ENCODE results near the gene NOD2. TPM values are rescaled to one million over a fixed set of nuclear protein-coding genes. Genes with fewer than 3 reads are reported as not detected.
A peak's percentile ranks its signal among the peaks of the same experiment; 100 is the strongest.

Gene NOD2
- total RNA-seq, 3 donors from 2014 or later (not counting 1 experiment from before 2014, with no cell fraction given) = 2.8 to 8.6 (median 2.9) TPM

DNA sequence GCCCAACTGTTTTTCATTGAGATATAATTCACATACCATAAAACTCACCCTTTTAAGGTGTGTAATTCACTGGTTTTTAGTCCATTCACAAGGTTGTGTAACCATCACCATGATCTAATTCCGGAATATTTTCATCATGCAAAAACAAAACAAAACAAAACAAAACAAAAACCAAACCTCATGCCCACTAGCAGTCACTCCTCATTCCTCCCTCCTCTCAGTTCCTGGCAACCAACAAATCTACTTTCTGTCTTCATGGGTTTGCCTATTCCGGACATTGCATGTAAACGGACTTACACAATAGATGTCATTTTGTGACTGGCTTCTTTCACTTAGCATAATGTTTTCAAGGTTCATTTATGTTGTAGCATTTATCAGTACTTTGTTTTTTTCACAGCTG, 4.5 kb upstream of the NOD2 start:
- Mint-ChIP-seq H3K4me1 (peaks cover 39% of the 10 kb centered on the region in 2 donors), H3K27ac (no peak overlapping the region), H3K36me3 (no peaks in the 10 kb centered on the region), H3K4me3 (no peak overlapping the region), H3K27me3 (ENCODE audit: low read depth in 2 of 2) (peaks cover 0 to 10% of the 10 kb centered on the region in 2 donors), H3K9me3 (no peaks in the 10 kb centered on the region)
- WGBS (ENCODE audit: insufficient coverage) = 100% methylated on average over 3 of the region's 3 CpGs
- Histone ChIP-seq H3K4me3 (ENCODE audit: low read length) (no peak overlapping the region), H3K36me3 (ENCODE audit: control insufficient read depth, insufficient read depth, low read length) (no peaks in the 10 kb centered on the region), H3K27ac (ENCODE audit: low read length) (no peak overlapping the region), H3K4me1 (ENCODE audit: control insufficient read depth, insufficient read depth, low read length) (peaks cover 50% of the 10 kb centered on the region), H3K27me3 (ENCODE audit: control insufficient read depth, insufficient read depth, low read length) (no peaks in the 10 kb centered on the region), H3K9me3 (ENCODE audit: control insufficient read depth, insufficient read depth, low read length) (no peaks in the 10 kb centered on the region)
- DNase-seq (no peak), ATAC-seq (no peak)
- TF ChIP-seq CTCF (IDR thresholded peaks at IDR 0.05) = no peak
- intact Hi-C loops (cut with micrococcal nuclease) = no loop called here

GRCh38 chr16:50690177-50690576, 3.2 kb upstream of the NOD2 start:
- 100% methylated on average over 2 of the region's 2 CpGs for WGBS (ENCODE audit: insufficient coverage)
- Histone ChIP-seq H3K9me3 (ENCODE audit: control insufficient read depth, insufficient read depth, low read length) (no peaks in the 10 kb centered on the region), H3K4me1 (ENCODE audit: control insufficient read depth, insufficient read depth, low read length) (peaks cover 44% of the 10 kb centered on the region), H3K27ac (ENCODE audit: low read length) (no peak overlapping the region), H3K4me3 (ENCODE audit: low read length) (no peak overlapping the region), H3K36me3 (ENCODE audit: control insufficient read depth, insufficient read depth, low read length) (no peaks in the 10 kb centered on the region), H3K27me3 (ENCODE audit: control insufficient read depth, insufficient read depth, low read length) (no peaks in the 10 kb centered on the region)
- H3K27ac Mint-ChIP-seq = no peak overlapping the region
- no peaks in the 10 kb centered on the region for H3K9me3 Mint-ChIP-seq
- peaks cover 32 to 37% of the 10 kb centered on the region in 2 donors for H3K4me1 Mint-ChIP-seq
- ATAC-seq = no peak
- H3K27me3 Mint-ChIP-seq (ENCODE audit: low read depth in 2 of 2) = peaks cover 0 to 19% of the 10 kb centered on the region in 2 donors
- no peak for TF ChIP-seq CTCF (IDR thresholded peaks at IDR 0.05)
- no peaks in the 10 kb centered on the region for H3K36me3 Mint-ChIP-seq
- intact Hi-C loops (cut with micrococcal nuclease) = no loop called here
- DNase-seq = no peak
- H3K4me3 Mint-ChIP-seq = no peak overlapping the region

- 97% methylated on average over 4 of the region's 4 CpGs for WGBS (ENCODE audit: insufficient coverage)
- no peak for ATAC-seq
- no peaks in the 10 kb centered on the region for H3K36me3 Mint-ChIP-seq
- H3K4me3 Mint-ChIP-seq = peak overlapping the region; percentile 72
- peaks cover 0 to 19% of the 10 kb centered on the region in 2 donors for H3K27me3 Mint-ChIP-seq (ENCODE audit: low read depth in 2 of 2)
- intact Hi-C loops (cut with micrococcal nuclease) = no loop called here
- Histone ChIP-seq H3K9me3 (ENCODE audit: control insufficient read depth, insufficient read depth, low read length) (no peaks in the 10 kb centered on the region), H3K36me3 (ENCODE audit: control insufficient read depth, insufficient read depth, low read length) (no peaks in the 10 kb centered on the region), H3K27me3 (ENCODE audit: control insufficient read depth, insufficient read depth, low read length) (no peaks in the 10 kb centered on the region), H3K4me1 (ENCODE audit: control insufficient read depth, insufficient read depth, low read length) (peaks cover 43% of the 10 kb centered on the region), H3K27ac (ENCODE audit: low read length) (no peak overlapping the region), H3K4me3 (ENCODE audit: low read length) (no peak overlapping the region)
- no peaks in the 10 kb centered on the region for H3K9me3 Mint-ChIP-seq
- H3K4me1 Mint-ChIP-seq = peaks cover 34 to 40% of the 10 kb centered on the region in 2 donors
- DNase-seq = no peak
- no peak for TF ChIP-seq CTCF (IDR thresholded peaks at IDR 0.05)
- peak overlapping the region in 1 of 2 donors; percentile 59 for H3K27ac Mint-ChIP-seq
These were observed 785 bp upstream of the NOD2 start for GRCh38 chr16:50692644-50692998.

- peak overlapping the region; percentile 46 for H3K4me3 ChIP-seq (ENCODE audit: low read length)
- H3K36me3 Mint-ChIP-seq = no peaks in the 10 kb centered on the region
- no peak for ATAC-seq
- H3K4me1 Mint-ChIP-seq = peaks cover 45 to 52% of the 10 kb centered on the region in 2 donors
- peak overlapping the region; percentile 5 to 60 for H3K27ac Mint-ChIP-seq
- H3K27me3 ChIP-seq (ENCODE audit: control insufficient read depth, insufficient read depth, low read length) = no peaks in the 10 kb centered on the region
- intact Hi-C loops (cut with micrococcal nuclease) = no loop called here
- peak overlapping the region; percentile 71 for H3K4me3 Mint-ChIP-seq
- no peak overlapping the region for H3K27ac ChIP-seq (ENCODE audit: low read length)
- no peak for DNase-seq
- H3K36me3 ChIP-seq (ENCODE audit: control insufficient read depth, insufficient read depth, low read length) = no peaks in the 10 kb centered on the region
- no peaks in the 10 kb centered on the region for H3K9me3 ChIP-seq (ENCODE audit: control insufficient read depth, insufficient read depth, low read length)
- no peaks in the 10 kb centered on the region for H3K9me3 Mint-ChIP-seq
- H3K27me3 Mint-ChIP-seq (ENCODE audit: low read depth in 2 of 2) = peaks cover 0 to 19% of the 10 kb centered on the region in 2 donors
- no peak for TF ChIP-seq CTCF (IDR thresholded peaks at IDR 0.05)
- peaks cover 59% of the 10 kb centered on the region for H3K4me1 ChIP-seq (ENCODE audit: control insufficient read depth, insufficient read depth, low read length)
- 76% methylated on average over 1 of the region's 2 CpGs for WGBS (ENCODE audit: insufficient coverage)
These were observed 800 bp downstream of the NOD2 start for GRCh38 chr16:50694206-50694605.

Measured in natural killer cell (primary cell).